ENCODE results near the gene RAB36. TPM values are rescaled to one million over a fixed set of nuclear protein-coding genes. Genes with fewer than 3 reads are reported as not detected.

The RAB36 gene
- total RNA-seq, result 0.26 and 0.77 TPM in 2 replicates

DNA sequence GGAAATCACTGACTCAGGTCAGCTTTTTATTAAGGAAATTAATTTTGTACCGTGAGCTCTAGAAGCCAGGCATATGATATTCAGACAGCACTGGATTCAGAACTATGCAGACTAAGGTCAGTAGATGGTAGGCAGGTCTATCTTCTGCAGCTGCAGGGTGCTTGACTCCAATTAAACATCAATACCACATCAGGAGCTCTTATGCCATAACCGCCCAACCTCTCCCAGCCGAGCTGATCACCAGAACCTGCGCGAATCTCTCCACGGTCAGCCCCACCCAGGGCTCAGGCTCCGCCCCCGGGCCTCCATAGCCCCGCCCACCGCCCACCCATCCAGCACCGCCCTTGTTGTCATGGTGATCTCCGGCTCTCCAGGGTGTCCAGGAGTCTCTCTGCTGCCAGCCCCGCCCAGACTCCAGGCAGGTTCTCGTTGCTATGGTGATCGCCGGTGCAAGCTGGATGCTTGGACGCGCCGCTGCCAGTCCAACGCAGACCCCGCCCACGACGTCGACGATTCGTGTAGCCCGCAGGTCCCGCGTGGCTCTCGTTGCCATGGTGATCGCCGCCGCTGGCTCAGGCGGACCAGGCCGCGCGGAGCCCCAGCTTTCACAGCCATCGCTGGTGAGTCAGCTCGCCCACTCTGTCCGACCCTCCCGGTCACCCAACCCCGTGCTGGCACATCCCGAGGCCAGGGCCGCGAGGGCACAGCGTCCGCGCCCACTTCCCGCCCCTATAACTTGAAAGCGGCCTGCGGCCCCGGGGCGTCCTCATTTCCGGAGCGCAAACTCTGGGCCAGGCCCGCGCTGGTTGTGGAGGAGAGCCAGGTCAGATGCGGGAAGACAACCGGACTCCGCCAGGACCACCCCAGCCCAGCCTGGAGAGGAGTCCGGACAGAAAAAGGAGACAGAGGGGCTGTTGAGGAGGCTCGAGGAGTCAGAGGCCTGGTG lies at the start of gene RAB36:
Gene RAB36 (plus strand): TSS at position 546 of the 946 bp plus-strand sequence. CDS start 1,140 bp downstream, outside the sequence.
- Histone ChIP-seq H3K36me3 (ENCODE audit: control insufficient read depth, insufficient read depth, low read length) (no peaks in the 10 kb centered on the region), H3K4me3 (ENCODE audit: low read depth, low read length) (peak within 1 kb of the TSS; percentile 40), H3K27me3 (ENCODE audit: control insufficient read depth, insufficient read depth, low read length) (no peaks in the 10 kb centered on the region)
- peak; percentile 96 for DNase-seq (ENCODE audit: low read depth)
- FAIRE-seq, result no peak
- TF ChIP-seq, protein P1, sequence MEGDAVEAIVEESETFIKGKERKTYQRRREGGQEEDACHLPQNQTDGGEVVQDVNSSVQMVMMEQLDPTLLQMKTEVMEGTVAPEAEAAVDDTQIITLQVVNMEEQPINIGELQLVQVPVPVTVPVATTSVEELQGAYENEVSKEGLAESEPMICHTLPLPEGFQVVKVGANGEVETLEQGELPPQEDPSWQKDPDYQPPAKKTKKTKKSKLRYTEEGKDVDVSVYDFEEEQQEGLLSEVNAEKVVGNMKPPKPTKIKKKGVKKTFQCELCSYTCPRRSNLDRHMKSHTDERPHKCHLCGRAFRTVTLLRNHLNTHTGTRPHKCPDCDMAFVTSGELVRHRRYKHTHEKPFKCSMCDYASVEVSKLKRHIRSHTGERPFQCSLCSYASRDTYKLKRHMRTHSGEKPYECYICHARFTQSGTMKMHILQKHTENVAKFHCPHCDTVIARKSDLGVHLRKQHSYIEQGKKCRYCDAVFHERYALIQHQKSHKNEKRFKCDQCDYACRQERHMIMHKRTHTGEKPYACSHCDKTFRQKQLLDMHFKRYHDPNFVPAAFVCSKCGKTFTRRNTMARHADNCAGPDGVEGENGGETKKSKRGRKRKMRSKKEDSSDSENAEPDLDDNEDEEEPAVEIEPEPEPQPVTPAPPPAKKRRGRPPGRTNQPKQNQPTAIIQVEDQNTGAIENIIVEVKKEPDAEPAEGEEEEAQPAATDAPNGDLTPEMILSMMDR (IDR thresholded peaks at IDR 0.05; ENCODE audit: insufficient read depth, low read length, severe bottlenecking), result no peak

DNA sequence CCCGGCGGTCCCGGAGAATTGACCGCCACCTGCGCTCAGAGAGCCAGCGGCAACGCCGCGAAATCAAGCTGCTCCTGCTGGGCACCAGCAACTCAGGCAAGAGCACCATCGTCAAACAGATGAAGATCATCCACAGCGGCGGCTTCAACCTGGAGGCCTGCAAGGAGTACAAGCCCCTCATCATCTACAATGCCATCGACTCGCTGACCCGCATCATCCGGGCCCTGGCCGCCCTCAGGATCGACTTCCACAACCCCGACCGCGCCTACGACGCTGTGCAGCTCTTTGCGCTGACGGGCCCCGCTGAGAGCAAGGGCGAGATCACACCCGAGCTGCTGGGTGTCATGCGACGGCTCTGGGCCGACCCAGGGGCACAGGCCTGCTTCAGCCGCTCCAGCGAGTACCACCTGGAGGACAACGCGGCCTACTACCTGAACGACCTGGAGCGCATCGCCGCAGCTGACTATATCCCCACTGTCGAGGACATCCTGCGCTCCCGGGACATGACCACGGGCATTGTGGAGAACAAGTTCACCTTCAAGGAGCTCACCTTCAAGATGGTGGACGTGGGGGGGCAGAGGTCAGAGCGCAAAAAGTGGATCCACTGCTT lies 49.4 kb upstream of the RAB36 start:
- FAIRE-seq (no peak), DNase-seq (ENCODE audit: low read depth) (no peak)
- Histone ChIP-seq H3K27me3 (ENCODE audit: control insufficient read depth, insufficient read depth, low read length) (no peaks in the 10 kb centered on the region), H3K36me3 (ENCODE audit: control insufficient read depth, insufficient read depth, low read length) (no peaks in the 10 kb centered on the region), H3K4me3 (ENCODE audit: low read depth, low read length) (no peak overlapping the region)
- TF ChIP-seq, protein P1 (IDR thresholded peaks at IDR 0.05; ENCODE audit: insufficient read depth, low read length, severe bottlenecking), result no peak

GRCh38 chr22:23097412-23098229 lies 47.7 kb upstream of the RAB36 start:
- DNase-seq (ENCODE audit: low read depth), result no peak
- Histone ChIP-seq H3K4me3 (ENCODE audit: low read depth, low read length) (no peak overlapping the region), H3K36me3 (ENCODE audit: control insufficient read depth, insufficient read depth, low read length) (no peaks in the 10 kb centered on the region), H3K27me3 (ENCODE audit: control insufficient read depth, insufficient read depth, low read length) (no peaks in the 10 kb centered on the region)
- no peak for FAIRE-seq
- TF ChIP-seq, protein P1 (IDR thresholded peaks at IDR 0.05; ENCODE audit: insufficient read depth, low read length, severe bottlenecking), result no peak

DNA sequence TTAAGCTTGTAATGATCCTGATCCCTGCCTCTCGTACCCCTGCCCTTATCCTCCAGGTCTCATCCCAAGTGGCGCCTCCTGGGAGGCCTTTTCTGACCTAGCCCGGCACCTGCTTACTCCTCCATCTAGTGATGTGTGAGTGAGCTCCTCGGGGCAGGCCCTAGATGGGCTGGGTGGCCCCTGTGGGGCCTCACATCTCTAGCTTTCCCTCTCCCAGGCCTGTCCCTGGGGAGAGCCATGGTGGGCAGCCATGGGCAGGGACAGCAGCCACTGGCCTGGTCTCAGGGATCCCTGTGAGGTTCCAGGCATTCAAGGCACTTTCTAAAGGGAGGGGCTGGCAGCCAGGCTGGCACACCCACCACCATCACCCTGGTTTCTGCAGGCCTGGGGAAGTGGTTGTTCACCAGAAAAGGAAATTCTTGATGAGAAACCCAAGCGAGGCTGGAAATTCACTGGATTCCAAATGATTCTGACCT lies 47.0 kb upstream of the RAB36 start:
- Histone ChIP-seq H3K36me3 (ENCODE audit: control insufficient read depth, insufficient read depth, low read length) (no peaks in the 10 kb centered on the region), H3K27me3 (ENCODE audit: control insufficient read depth, insufficient read depth, low read length) (no peaks in the 10 kb centered on the region), H3K4me3 (ENCODE audit: low read depth, low read length) (no peak overlapping the region)
- FAIRE-seq (no peak), DNase-seq (ENCODE audit: low read depth) (no peak)
- TF ChIP-seq, protein P1 (IDR thresholded peaks at IDR 0.05; ENCODE audit: insufficient read depth, low read length, severe bottlenecking), result no peak

GRCh38 chr22:23098718-23099530 lies 46.4 kb upstream of the RAB36 start:
- no peak for FAIRE-seq
- no peaks in the 10 kb centered on the region for H3K27me3 ChIP-seq (ENCODE audit: control insufficient read depth, insufficient read depth, low read length)
- TF ChIP-seq, protein P1 (IDR thresholded peaks at IDR 0.05; ENCODE audit: insufficient read depth, low read length, severe bottlenecking), result no peak

More at GRCh38 chr22:23098718-23099530, 46.4 kb upstream of the RAB36 start:
- no peak for DNase-seq (ENCODE audit: low read depth)
- H3K4me3 ChIP-seq (ENCODE audit: low read depth, low read length), result no peak overlapping the region
- H3K36me3 ChIP-seq (ENCODE audit: control insufficient read depth, insufficient read depth, low read length), result no peaks in the 10 kb centered on the region
